Ovary (tissue), 3 donors: ENCODE measurements around the gene STIM1.

ENCODE experiments used
- EP300 ChIP-seq: sonication (generic); formaldehyde crosslinking; IDR thresholded peaks from one replicate; pipeline ENCODE4 v1.6.1; 2017; ENCODE audit warnings: antibody characterized with exemption
- TF ChIP-seq, protein P1 (sequence below), 3 donors: fragments of 450-650 bp in 2 of 3; fragments of 200-600 bp in 1 of 3; IDR thresholded peaks; one replicate each; pipeline versions ENCODE4 v1.5.1 to v1.8.0; 2016 to 2022; ENCODE audit warnings: antibody characterized with exemption in 3 of 3, mild to moderate bottlenecking in 1 of 3
- donor health status: DM: no; HTN: no; CAD: no.

DNA sequence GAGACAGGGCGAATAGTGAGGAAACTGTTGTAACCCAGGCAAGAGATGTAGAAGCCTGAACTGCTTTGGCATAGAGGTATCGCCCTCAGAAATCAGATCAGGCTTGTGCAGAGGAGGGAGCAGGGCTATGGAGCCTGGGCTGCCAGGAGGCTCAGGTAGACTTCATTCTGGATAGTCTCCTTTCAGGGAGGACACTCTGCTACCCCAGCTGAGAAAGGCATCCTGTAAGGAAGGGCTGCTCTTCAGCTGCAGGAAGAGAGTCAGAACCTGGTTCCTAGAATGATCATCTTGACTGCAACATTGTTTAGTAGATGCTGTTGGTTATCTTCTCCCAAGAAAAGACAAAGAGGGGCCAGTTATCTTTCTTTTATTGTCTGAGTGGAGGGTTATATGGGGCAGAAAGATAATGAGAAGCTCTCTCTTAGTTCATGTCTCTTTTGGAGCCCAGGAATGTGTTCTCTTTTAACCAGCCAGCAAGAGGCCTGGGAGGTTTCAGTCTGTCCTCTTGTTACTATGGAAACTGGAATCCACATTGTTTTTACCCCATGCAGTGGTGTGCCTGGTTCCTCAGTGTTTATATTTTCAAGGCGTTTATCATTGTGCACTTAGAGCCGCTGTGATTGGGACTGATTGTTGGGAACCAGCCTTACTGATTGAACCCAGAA is 95.7 kb downstream of the STIM1 start:
- TF ChIP-seq, protein P1, sequence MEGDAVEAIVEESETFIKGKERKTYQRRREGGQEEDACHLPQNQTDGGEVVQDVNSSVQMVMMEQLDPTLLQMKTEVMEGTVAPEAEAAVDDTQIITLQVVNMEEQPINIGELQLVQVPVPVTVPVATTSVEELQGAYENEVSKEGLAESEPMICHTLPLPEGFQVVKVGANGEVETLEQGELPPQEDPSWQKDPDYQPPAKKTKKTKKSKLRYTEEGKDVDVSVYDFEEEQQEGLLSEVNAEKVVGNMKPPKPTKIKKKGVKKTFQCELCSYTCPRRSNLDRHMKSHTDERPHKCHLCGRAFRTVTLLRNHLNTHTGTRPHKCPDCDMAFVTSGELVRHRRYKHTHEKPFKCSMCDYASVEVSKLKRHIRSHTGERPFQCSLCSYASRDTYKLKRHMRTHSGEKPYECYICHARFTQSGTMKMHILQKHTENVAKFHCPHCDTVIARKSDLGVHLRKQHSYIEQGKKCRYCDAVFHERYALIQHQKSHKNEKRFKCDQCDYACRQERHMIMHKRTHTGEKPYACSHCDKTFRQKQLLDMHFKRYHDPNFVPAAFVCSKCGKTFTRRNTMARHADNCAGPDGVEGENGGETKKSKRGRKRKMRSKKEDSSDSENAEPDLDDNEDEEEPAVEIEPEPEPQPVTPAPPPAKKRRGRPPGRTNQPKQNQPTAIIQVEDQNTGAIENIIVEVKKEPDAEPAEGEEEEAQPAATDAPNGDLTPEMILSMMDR (IDR thresholded peaks at IDR 0.05): no peak
- no peak for TF ChIP-seq EP300
